GOT3 (cell line): Measurements from ENCODE around the gene CFL2.
"Not testable (repeated sequence)": the region's sequence is repeated elsewhere in the genome, so short reads cannot be mapped to it uniquely, and the experiment has no call there.

Source experiments
- DNase-seq: peaks from one replicate; lab custom pipeline; 2025; ENCODE audit warnings: mixed read lengths; lab: John Stamatoyannopoulos, UW

CFL2 gene

GRCh38 chr14:34714320-34715126 is at the start of gene CFL2:
TSS of gene CFL2 (minus strand) at chr14:34714593. CDS start at chr14:34714540, 53 bp downstream.
- peak; percentile 26 for DNase-seq

GRCh38 chr14:34755215-34755614 is 40.8 kb upstream of the CFL2 start:
- DNase-seq = no peak

- no peak for DNase-seq
These were observed 40.3 kb upstream of the CFL2 start for GRCh38 chr14:34754687-34755086.

- DNase-seq = no peak
These were observed 36.3 kb upstream of the CFL2 start for GRCh38 chr14:34750670-34751069.

GRCh38 chr14:34750233-34750632 is 35.8 kb upstream of the CFL2 start:
- DNase-seq = no peak

GRCh38 chr14:34749408-34749807 is 35.0 kb upstream of the CFL2 start:
- DNase-seq = no peak

- no peak for DNase-seq
These were observed 28.1 kb upstream of the CFL2 start for GRCh38 chr14:34742270-34743115.

GRCh38 chr14:34741840-34742239 is 27.4 kb upstream of the CFL2 start:
- no peak for DNase-seq

GRCh38 chr14:34740139-34740538 is 25.7 kb upstream of the CFL2 start:
- DNase-seq = not testable (repeated sequence)

GRCh38 chr14:34737079-34737478 is 22.7 kb upstream of the CFL2 start:
- not testable (repeated sequence) for DNase-seq

GRCh38 chr14:34733245-34733644 is 18.9 kb upstream of the CFL2 start:
- no peak for DNase-seq

- DNase-seq = no peak
These were observed 18.4 kb upstream of the CFL2 start for GRCh38 chr14:34732802-34733201.

- DNase-seq = no peak
These were observed 9.5 kb upstream of the CFL2 start for GRCh38 chr14:34723867-34724266.

- DNase-seq = no peak
These were observed 8.5 kb upstream of the CFL2 start for GRCh38 chr14:34722723-34723545.

- DNase-seq = no peak
These were observed 6.7 kb upstream of the CFL2 start for GRCh38 chr14:34721129-34721528.

GRCh38 chr14:34718750-34719304 is 4.4 kb upstream of the CFL2 start:
- no peak for DNase-seq

GRCh38 chr14:34715127-34715863 is 902 bp upstream of the CFL2 start:
- no peak for DNase-seq

GRCh38 chr14:34713681-34714319 is 593 bp downstream of the CFL2 start:
- DNase-seq = no peak

GRCh38 chr14:34713122-34713680 is 1.2 kb downstream of the CFL2 start:
- no peak for DNase-seq
